ENCODE data around the gene SNU13. TPM values are rescaled to one million over a fixed set of nuclear protein-coding genes. Genes with fewer than 3 reads are reported as not detected.

The SNU13 gene
- total RNA-seq, result 71.9 TPM

GRCh38 chr22:41688365-41689211, at the start of gene SNU13:
SNU13 (minus strand) TSS chr22:41688867; CDS start chr22:41688796, 71 bp downstream.

GRCh38 chr22:41699264-41700107, 10.8 kb upstream of the SNU13 start, which contains the start of gene MEI1:
MEI1 (plus strand) TSS chr22:41699503; CDS start chr22:41699539, 36 bp downstream.

Small RNA genes within 50 kb of the gene (small RNA-seq; reads per million reads assigned to genes)
- gene HMGN2P10 (ENCODE audit: low replicate concordance) (not detected), gene RF00019 (ENCODE audit: low replicate concordance) (not detected), gene RNU6-476P (ENCODE audit: low replicate concordance) (not detected), gene RNU6ATAC22P (ENCODE audit: low replicate concordance) (not detected)

Other genes with a start within 250 kb of the SNU13 start
- gene TOB2, start 242.1 kb downstream of the SNU13 start, total RNA-seq, result 41.9 TPM
- 32.8 TPM for gene PHF5A, start 220.2 kb downstream of the SNU13 start, total RNA-seq
- 138 TPM for gene ACO2, start 219.8 kb downstream of the SNU13 start, total RNA-seq
- 16.7 TPM for gene POLR3H, start 144.4 kb downstream of the SNU13 start, total RNA-seq
- gene CSDC2, start 127.9 kb downstream of the SNU13 start, total RNA-seq, result 4.4 TPM
- 42.2 TPM for gene PMM1, start 99.0 kb downstream of the SNU13 start, total RNA-seq
- gene DESI1, start 67.8 kb downstream of the SNU13 start, total RNA-seq, result 25.0 TPM
- gene XRCC6, start 67.6 kb downstream of the SNU13 start, total RNA-seq, result 186 TPM
- 3.0 TPM for gene MEI1, start 10.6 kb upstream of the SNU13 start, total RNA-seq
- gene CCDC134, start 111.8 kb upstream of the SNU13 start, total RNA-seq, result 19.0 TPM
- gene SREBF2, start 144.2 kb upstream of the SNU13 start, total RNA-seq, result 57.2 TPM
- 0.82 TPM for gene SHISA8, start 226.2 kb upstream of the SNU13 start, total RNA-seq
- 1.2 TPM for gene TNFRSF13C, start 237.9 kb upstream of the SNU13 start, total RNA-seq

All from metanephros (tissue), 2 donors.